Measurements from ENCODE around the gene KIF16B. TPM values are rescaled to one million over a fixed set of nuclear protein-coding genes. Genes with fewer than 3 reads are reported as not detected.

Gene KIF16B
- total RNA-seq, 1 experiment from 2014 or later, result 15.8 TPM

DNA sequence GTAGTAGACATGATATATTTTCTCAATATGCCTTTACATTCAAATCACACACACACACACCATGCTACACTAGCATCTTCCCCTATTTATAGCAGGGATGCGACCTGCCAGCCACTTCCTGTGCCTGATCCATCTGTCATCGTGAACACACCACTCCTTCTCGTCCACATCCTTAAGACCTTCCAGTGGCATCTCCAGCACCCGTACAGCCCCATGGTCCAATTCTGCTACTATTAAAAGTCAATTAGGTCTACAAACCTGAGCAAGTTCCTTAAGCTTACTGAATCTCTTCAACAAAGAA lies 54.5 kb downstream of the KIF16B start:
- Mint-ChIP-seq H3K4me3 (ENCODE audit: unreplicated experiment) (no peak overlapping the region), H3K4me1 (ENCODE audit: insufficient read depth, unreplicated experiment) (no peaks in the 10 kb centered on the region), H3K27ac (ENCODE audit: low read depth, unreplicated experiment) (no peak overlapping the region), H3K36me3 (ENCODE audit: insufficient read depth, unreplicated experiment) (peaks cover 19% of the 10 kb centered on the region), H3K27me3 (ENCODE audit: insufficient read depth, unreplicated experiment) (no peaks in the 10 kb centered on the region), H3K9me3 (ENCODE audit: unreplicated experiment) (no peaks in the 10 kb centered on the region)
- TF ChIP-seq, protein P1, sequence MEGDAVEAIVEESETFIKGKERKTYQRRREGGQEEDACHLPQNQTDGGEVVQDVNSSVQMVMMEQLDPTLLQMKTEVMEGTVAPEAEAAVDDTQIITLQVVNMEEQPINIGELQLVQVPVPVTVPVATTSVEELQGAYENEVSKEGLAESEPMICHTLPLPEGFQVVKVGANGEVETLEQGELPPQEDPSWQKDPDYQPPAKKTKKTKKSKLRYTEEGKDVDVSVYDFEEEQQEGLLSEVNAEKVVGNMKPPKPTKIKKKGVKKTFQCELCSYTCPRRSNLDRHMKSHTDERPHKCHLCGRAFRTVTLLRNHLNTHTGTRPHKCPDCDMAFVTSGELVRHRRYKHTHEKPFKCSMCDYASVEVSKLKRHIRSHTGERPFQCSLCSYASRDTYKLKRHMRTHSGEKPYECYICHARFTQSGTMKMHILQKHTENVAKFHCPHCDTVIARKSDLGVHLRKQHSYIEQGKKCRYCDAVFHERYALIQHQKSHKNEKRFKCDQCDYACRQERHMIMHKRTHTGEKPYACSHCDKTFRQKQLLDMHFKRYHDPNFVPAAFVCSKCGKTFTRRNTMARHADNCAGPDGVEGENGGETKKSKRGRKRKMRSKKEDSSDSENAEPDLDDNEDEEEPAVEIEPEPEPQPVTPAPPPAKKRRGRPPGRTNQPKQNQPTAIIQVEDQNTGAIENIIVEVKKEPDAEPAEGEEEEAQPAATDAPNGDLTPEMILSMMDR (IDR thresholded peaks at IDR 0.05; ENCODE audit: unreplicated experiment), result no peak
- intact Hi-C loops (cut with micrococcal nuclease), result loop anchor here (1.0 kb wide), 2 partner anchors 55 to 243 kb away; partner anchors contain the start of gene KIF16B
- CTCF ChIA-PET, result interaction anchor here (0.6 to 7.7 kb wide), 18 partner anchors 9 to 1242 kb away, joined by 3 to 71 read pairs (median 5); partner anchors contain the start of gene KIF16B
- no peak for DNase-seq (ENCODE audit: unreplicated experiment)
- POLR2A ChIA-PET, result interaction anchor here (0.8 to 2.3 kb wide), 4 partner anchors 62 to 1879 kb away, joined by 3 to 7 read pairs (median 4); no protein-coding TSS in a partner anchor
- no TSS peak for BruUV-seq (replicated peaks)

DNA sequence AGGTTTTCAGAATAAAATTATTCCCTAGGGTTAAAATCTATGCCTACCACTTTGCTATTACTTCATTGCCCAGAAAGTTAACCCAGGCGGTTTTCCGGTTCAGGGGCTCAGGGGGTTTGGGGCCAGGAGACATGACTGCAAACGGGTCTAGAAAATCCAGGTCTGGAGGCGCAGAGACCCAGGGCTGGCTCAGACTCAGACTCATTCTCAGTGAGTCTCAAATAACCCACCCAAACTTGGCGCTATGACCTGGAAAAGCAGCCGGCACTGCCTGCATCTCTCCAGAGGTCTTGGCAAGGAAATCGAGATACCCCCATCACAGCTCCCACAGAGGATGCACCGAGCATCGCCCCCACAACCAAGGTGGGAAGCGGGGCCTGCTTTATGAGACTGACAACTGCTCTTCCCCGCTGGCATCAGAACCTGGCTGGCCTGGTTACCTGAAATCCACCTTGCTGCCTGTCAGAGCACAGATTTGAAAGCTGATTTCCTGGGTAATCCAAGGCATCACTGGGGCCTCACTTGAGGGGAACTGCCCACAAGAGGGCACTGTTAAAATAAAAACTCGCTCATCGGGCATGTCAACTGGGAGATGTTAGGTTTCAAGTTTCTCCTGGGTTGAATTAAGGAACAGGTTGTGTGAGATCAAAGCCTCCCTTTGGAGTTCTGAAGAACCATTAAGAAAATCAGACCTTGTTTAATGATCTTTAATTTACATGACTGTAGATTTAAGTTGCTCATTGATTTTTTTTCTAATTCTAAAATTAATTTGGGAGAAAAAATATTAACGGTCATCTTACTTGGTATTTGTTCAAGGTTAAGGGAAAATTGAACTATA lies 55.1 kb downstream of the KIF16B start:
- BruUV-seq (replicated peaks), result no TSS peak

DNA sequence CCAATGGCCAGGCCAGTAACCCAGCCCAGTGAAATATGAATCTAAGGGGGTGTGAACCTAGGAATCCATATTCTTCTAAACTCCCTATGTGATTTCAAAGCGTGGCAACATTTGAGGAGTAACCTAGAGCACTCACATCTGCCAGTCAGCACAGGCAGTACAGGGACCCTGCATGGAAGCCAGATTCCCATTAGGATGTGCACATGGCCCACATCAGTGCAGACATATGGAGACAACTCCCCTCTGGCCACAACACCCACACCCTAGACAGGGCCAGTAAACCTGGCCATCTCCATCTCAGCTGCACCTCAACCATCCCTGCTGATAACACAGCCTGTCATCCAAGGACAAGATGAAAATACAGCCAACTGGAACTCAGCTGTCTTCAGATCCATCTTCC lies 56.5 kb downstream of the KIF16B start:
- CTCF ChIA-PET, result interaction anchor here (0.6 to 7.7 kb wide), 13 partner anchors 8 to 1041 kb away, joined by 3 to 71 read pairs (median 4); partner anchors contain the start of gene KIF16B
- TF ChIP-seq, protein P1 (IDR thresholded peaks at IDR 0.05; ENCODE audit: unreplicated experiment), result no peak
- no TSS peak for BruUV-seq (replicated peaks)
- intact Hi-C loops (cut with micrococcal nuclease), result no loop called here
- Mint-ChIP-seq H3K27ac (ENCODE audit: low read depth, unreplicated experiment) (no peak overlapping the region), H3K4me3 (ENCODE audit: unreplicated experiment) (no peak overlapping the region), H3K4me1 (ENCODE audit: insufficient read depth, unreplicated experiment) (no peaks in the 10 kb centered on the region), H3K9me3 (ENCODE audit: unreplicated experiment) (no peaks in the 10 kb centered on the region), H3K36me3 (ENCODE audit: insufficient read depth, unreplicated experiment) (peaks cover 18% of the 10 kb centered on the region), H3K27me3 (ENCODE audit: insufficient read depth, unreplicated experiment) (no peaks in the 10 kb centered on the region)
- DNase-seq (ENCODE audit: unreplicated experiment), result no peak
- POLR2A ChIA-PET, result interaction anchor here (0.6 kb wide), 1 partner anchor 1737 kb away, joined by 3 read pairs; no protein-coding TSS in a partner anchor

More for the DNA sequence above, 55.1 kb downstream of the KIF16B start:
- ChIA-PET CTCF (interaction anchor here (0.6 to 7.7 kb wide), 28 partner anchors 8 to 1810 kb away, joined by 3 to 71 read pairs (median 4); partner anchors contain the start of gene KIF16B), POLR2A (interaction anchor here (0.7 to 2.3 kb wide), 6 partner anchors 10 to 112 kb away, joined by 3 to 7 read pairs (median 3); no protein-coding TSS in a partner anchor)
- Mint-ChIP-seq H3K4me3 (ENCODE audit: unreplicated experiment) (no peak overlapping the region), H3K27me3 (ENCODE audit: insufficient read depth, unreplicated experiment) (no peaks in the 10 kb centered on the region), H3K9me3 (ENCODE audit: unreplicated experiment) (no peaks in the 10 kb centered on the region), H3K27ac (ENCODE audit: low read depth, unreplicated experiment) (no peak overlapping the region), H3K36me3 (ENCODE audit: insufficient read depth, unreplicated experiment) (peaks cover 17% of the 10 kb centered on the region), H3K4me1 (ENCODE audit: insufficient read depth, unreplicated experiment) (no peaks in the 10 kb centered on the region)
- TF ChIP-seq, protein P1 (IDR thresholded peaks at IDR 0.05; ENCODE audit: unreplicated experiment), result peak; percentile 66
- DNase-seq (ENCODE audit: unreplicated experiment), result peak; percentile 65
- intact Hi-C loops (cut with micrococcal nuclease), result loop anchor here (1.0 kb wide), 2 partner anchors 55 to 243 kb away; partner anchors contain the start of gene KIF16B

DNA sequence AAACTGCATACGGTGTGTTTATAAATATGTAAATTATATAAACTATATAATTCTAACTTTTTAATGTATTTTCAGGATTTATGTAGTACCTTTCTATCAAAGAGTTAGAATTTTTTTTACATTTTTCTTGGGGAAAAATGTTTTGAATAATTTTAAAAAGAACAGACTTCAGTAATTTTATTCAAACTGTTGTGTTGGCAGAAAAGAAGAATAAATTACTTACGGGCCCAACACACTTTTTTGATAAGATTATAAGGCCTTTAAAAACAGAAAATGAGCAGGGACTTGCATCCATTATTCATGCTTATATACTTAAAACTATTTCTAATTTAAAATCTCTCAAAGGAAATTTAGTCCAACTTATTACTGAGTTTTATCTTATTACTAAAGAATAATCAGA lies 58.2 kb downstream of the KIF16B start:
- H3K4me1 Mint-ChIP-seq (ENCODE audit: insufficient read depth, unreplicated experiment), result no peaks in the 10 kb centered on the region
- no TSS peak for BruUV-seq (replicated peaks)
- H3K36me3 Mint-ChIP-seq (ENCODE audit: insufficient read depth, unreplicated experiment), result peaks cover 34% of the 10 kb centered on the region
- CTCF ChIA-PET, result interaction anchor here (7.7 kb wide), 1 partner anchor 246 kb away, joined by 71 read pairs; no protein-coding TSS in a partner anchor
- intact Hi-C loops (cut with micrococcal nuclease), result no loop called here
- H3K27ac Mint-ChIP-seq (ENCODE audit: low read depth, unreplicated experiment), result no peak overlapping the region
- no peaks in the 10 kb centered on the region for H3K27me3 Mint-ChIP-seq (ENCODE audit: insufficient read depth, unreplicated experiment)
- POLR2A ChIA-PET, result interaction anchor here (0.6 kb wide), 1 partner anchor 113 kb away, joined by 3 read pairs; no protein-coding TSS in a partner anchor
- no peaks in the 10 kb centered on the region for H3K9me3 Mint-ChIP-seq (ENCODE audit: unreplicated experiment)
- H3K4me3 Mint-ChIP-seq (ENCODE audit: unreplicated experiment), result no peak overlapping the region
- TF ChIP-seq, protein P1 (IDR thresholded peaks at IDR 0.05; ENCODE audit: unreplicated experiment), result no peak
- no peak for DNase-seq (ENCODE audit: unreplicated experiment)

Measured in MCF 10A (cell line).